DMS53 (cell line): ENCODE measurements around the gene DSCAM.

Experiments
- DNase-seq: peaks from one replicate; lab custom pipeline; 2025; lab: John Stamatoyannopoulos, UW

Gene DSCAM

GRCh38 chr21:40837456-40837855 lies 9.5 kb downstream of the DSCAM start:
- DNase-seq: no peak

DNA sequence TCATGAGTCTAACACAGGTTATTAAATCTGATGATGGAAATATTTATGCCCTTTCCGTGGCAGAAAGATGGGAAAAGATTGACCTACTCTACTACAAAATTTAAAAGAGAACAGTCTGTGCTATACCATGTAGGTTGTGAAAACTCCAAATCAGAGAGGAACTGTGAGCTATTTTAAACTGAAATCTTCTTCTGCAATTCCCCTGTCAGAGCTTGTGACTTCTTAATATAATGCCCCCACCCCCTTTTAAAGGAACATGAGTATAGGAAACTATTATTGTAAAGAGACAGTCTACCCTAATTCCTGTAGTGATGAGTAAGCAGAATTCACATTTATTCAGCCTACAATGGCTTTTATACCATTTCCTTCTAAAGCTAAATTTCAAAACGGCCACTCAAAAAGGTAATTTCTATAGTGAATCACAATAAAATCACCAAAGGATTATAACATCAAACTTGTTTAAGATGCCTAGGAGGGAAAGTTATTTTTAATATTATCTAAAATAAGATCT lies 11.7 kb downstream of the DSCAM start:
- DNase-seq: no peak

GRCh38 chr21:40833184-40833583 lies 13.8 kb downstream of the DSCAM start:
- no peak for DNase-seq

DNA sequence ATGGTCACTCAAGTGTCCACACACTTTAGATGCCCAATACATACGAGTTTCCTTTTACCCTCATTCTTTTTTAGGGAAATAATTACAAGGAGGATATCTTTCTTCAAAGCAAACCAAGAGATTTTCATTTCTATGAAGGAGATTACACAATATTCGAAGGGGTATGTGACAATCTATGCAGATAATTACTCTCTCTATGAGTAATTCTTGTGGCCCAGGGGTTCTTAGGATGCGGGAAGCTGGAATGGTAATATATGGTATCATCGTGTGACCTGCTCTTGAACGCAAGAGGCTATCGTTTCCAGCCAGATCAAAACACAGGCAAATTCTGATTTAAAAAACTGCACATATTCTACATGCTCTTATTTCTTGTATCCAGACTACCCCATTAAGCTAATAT lies 14.6 kb downstream of the DSCAM start:
- DNase-seq: no peak

DNA sequence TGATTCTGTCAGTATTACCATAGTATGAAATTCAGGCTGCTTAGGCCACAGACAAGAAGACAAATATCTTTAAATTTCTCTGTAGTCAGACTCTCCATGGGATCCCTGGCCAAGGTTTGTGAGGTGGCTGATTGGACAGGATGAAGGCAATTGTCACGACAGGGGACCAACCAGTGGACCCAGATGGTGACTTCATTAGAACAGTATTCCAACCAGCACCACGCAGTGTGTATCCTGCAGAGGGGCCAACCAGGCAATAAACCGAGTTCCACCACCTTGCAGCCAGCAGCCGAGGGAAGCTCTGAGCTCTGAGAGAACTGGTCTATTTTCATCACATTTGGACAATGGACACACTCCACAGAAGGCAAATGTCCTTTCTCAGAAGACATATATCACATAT lies 16.1 kb downstream of the DSCAM start:
- no peak for DNase-seq

DNA sequence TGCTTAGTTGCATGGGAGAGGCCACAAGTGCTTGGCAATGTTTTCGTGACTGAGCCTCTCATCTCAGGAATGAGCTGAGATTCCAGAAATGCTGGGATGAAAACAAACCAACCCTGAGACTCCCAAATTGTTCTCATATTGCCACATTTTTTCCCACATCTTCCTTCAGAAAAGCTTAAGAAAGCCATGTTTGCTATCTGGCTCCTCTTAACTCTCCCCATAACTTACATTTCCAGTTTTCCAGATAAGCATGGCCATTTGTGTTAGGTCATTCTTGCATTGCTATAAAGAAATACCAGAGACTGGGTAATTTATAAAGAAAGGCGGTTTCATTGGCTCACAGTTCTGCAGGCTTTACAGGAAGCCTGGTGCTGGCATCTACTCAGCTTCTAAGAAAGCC lies 17.2 kb downstream of the DSCAM start:
- no peak for DNase-seq

DNA sequence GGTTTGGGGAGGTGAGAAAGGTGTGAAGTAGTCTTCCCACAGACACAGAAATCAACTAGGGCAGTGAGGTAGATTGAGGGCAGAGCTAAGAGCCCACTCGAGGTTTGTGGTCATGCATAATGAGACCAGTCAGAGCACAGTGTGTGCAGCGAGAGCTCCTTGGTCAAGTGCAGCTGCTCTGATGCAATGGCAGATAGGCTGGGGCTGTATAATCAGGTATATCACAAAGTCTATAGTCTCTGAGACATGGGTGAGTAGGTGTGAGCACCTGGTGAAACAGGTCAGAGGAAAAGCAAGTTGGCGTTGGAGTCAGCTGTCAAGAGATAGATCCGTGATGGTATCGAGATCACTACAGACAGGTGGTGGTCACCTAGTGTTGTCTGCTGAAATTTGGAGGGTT lies 17.6 kb downstream of the DSCAM start:
- no peak for DNase-seq

DNA sequence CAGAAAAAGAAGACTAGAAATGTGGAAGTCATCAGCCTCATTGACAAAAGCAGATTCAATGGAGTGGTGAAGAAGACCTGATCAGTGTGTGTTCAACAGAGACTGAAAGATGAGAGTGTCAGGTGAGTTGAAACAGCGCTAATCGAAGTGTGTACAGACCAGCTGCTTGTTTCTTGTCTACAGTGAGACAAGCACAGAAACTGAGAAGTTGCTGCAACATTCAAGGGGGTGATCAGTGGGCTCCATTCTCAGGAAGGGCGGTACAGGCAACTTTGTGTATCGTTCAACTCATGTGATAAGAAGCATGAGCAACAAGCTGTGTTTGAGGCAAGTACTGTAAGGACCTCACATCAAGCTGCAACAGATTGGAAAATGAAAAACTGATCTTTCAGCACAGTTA lies 19.4 kb downstream of the DSCAM start:
- no peak for DNase-seq

DNA sequence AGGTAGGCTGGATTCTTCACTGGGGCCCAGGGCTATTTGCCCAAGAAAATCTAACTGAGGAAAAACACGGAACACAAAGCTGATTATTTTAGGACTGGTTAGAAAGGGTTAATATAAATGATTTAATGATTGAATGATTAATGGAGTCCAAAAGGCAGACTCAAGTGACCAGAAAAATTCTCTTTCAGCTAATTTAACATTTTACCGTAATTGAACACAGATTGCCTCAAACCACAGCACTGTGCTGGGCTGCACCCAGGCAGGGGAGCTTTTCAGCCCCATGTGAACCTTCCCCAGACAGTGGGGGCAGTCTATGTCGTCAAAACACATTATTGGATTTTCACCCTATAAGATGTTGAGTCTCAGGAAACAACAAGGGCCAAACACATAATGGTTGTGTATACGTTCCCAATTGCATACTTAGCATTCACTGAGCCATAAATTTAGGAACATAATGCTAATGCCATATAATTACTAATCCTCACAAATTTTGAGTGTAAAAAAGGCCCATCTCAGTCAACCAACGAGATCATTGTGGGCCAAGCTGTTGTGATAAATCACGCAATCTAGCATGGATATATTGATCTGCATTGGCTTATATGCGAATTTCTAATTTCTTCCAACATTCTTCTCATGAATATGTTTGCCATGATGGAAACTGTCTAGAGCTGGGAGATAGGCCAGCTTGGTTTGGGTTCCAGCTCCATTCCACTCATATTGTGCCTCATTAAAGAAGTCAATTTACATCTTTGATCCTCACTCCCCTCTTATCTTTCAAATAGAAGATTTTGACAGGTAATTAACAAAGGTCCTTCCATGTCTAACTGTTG lies 27.7 kb downstream of the DSCAM start:
- DNase-seq: no peak

DNA sequence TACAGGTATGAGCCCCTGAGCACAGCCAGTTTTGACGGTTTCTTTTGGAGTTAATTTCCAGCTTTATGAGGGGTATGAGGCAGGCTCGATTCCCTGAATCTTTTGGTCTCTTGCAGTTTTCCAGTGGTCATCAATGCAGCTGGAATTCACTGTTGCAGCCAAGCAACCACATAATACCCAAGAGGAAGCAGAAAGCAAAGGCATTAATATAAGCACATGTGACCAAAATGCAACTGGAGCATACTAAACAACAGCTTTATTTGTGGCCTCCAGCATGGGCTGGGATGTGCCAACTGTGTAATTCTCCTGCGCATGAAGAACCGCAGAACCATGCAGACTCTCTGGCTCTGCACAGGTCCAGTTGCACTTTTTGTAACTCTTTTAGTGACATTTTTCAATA lies 33.0 kb downstream of the DSCAM start:
- no peak for DNase-seq

- no peak for DNase-seq
Observed at GRCh38 chr21:40809673-40810197, 37.2 kb downstream of the DSCAM start.

DNA sequence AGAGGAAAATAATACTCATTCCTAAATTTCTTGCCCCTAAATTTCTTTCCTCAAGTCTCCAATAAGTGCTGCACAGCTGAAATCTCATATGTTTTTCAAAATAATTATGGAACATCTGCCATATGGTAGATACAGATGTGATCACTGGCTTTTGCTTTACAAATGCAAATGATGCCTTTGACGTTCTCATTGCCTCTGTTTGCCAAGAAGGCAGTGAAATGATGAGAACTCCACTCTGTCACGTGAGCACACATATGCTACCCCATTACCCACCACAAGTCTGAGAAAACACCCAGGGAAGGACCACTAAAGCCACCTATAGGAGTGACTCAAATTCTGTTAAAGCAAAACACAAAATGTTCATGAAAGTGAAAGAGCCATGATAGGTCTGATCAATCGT lies 43.9 kb downstream of the DSCAM start:
- no peak for DNase-seq

DNA sequence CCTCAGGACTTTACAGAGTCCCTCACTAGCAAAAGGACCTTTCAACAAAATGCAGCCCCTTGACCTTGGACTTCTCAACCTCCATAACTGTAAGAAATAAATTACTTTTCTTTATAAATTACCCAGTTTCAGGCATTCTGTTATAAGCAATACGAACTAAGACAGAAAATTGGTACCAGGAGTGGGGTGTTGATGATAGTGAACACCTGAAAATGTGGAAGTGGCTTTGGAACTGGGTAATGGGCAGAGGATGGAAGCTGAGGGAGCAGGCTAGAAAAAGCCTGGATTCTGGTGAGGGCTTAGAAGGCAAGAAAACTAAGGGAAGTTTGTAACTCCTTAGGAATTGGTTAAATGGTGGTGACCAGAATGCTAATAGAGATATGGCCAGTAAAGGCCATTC lies 46.8 kb downstream of the DSCAM start:
- DNase-seq: no peak

- no peak for DNase-seq
Observed at GRCh38 chr21:40797891-40798290, 49.1 kb downstream of the DSCAM start.

DNA sequence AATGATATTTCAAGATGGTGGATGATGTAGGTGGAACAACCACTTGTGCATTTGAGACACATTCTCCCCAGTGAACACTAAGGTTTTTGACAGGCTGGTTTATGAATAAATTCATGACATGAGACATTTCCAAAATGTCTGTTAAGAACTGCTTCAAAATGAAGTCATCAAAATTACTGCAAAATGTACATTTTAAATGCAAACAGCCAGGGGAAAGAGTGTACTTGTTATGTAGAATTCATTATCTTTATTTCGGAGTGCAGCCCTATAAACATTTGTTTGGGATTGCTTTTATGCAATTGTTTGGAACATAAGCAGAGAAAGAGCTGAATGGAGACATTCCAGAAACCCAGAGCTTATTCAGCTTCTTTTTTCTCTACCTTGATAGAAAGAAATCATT lies 49.5 kb downstream of the DSCAM start:
- no peak for DNase-seq

DNA sequence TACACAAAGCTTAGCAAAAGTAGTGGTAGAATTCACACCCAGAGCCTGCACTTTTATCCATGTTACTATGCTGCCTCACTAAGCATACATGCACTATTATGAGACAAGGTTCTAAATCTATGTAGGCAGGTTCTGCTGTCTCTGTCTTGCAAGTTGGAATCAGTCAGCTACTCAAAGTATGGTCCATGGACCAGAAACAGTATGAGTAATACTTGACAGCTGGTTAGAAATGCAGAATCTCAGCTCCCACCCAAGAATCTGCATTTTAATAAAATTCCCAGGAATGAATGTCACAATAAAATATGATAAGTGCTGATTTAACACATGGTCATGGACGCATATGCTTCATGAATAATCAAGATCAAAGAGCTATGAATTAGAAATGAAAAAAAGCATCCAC lies 50.5 kb downstream of the DSCAM start:
- no peak for DNase-seq

- no peak for DNase-seq
Observed at GRCh38 chr21:40795313-40795712, 51.6 kb downstream of the DSCAM start.

DNA sequence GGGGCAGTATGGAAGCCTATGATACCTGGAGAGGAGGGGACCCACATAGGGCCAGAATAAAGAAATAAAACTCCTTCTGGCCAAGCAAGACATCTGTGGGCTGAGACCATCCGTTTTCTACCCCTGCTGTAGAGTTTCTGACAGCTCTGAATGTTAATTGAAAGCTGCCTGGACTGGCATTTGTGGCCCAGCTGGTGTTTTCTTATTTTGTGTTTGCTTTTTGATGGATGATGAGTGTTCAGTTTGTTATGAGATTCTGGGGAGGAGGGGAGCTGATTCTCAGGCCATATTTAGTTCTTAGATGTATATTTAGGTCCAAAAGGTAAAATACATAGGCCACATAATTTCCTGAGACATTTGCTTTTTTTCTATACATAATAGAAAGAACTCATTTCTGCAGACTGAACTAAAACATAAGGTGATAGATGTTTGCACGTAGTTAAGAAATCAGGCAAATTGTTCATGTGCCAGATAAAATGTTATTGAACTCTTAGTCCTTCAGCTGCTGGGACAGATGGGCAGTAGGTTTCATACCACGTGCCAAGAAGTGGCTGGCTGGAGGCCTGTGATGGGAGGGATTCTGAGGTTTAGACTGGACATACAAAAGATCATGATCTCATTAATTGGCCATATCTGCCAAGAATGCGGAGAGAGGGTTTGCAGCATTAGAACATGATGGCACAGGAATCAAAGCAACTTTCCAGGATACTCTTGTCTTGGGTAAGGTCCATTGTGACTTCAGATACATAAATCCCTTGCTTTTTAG lies 54.1 kb downstream of the DSCAM start:
- no peak for DNase-seq

GRCh38 chr21:40788635-40789034 lies 58.3 kb downstream of the DSCAM start:
- no peak for DNase-seq

DNA sequence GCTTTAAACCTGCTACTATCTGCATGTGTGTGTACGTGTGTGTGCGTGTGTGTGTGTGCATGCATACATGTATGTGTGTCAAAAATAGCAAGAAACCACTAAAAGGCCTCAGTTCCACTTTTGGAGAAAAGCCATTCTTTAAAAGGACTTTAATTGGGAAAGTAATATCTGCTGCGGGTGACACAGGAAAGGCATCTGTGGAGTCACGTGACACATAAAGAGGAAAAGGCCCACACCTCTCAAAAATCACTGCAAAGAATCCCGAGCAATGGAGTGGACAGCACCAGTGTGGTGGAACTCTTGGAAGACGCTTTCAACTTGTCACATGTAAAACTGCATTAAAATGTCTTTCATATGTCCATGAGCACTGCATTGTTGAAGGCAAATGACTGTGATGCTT lies 63.6 kb downstream of the DSCAM start:
- DNase-seq: no peak

DNA sequence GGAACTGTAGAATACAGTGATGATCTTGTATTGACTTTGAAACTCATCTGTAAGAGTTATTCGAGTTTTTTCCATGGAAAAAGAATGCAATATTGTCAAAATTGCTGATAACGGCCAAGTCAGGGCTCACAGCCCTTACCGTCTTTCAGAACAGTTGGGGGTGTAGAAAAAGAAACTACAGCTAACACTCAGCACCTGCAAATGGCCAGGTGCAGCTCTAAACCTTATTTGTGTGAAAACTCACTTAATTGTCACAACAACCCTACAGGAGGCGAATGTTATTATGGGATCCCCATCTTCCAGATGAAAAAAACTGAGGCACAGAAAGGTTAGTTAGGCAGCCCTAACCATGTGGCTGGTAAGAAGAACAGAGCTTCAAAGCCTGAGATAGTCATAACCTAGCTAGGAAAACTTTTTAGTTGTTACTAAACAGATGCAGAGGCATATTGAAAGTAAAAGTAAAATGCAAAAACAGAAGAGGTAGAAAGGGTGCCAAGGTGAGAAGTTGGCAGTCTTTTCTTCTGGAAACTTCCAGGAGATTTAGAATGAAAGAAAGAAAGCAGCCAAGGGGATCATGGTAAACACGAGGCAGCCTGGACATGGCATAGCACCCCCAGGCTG lies 76.4 kb downstream of the DSCAM start:
- DNase-seq: no peak

DNA sequence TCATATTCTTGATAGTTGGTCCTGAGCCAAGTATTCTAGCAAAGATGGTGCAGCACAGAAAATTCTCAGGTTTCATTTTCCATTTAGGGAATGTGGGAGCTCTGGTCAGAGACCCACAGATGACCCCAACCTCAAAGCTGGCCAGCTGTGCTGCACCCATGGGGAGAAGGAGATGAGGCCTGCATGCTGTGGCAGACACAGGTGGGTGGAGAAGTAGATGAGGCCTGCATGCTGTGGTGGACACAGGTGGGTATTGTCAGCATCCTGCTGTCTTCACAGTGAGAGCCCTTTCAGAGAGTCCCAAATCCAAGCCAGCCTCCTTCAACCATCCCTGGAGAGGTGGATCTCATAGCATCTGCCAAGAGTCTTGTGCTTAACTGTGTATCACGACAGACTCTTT lies 77.7 kb downstream of the DSCAM start:
- DNase-seq: no peak

DNA sequence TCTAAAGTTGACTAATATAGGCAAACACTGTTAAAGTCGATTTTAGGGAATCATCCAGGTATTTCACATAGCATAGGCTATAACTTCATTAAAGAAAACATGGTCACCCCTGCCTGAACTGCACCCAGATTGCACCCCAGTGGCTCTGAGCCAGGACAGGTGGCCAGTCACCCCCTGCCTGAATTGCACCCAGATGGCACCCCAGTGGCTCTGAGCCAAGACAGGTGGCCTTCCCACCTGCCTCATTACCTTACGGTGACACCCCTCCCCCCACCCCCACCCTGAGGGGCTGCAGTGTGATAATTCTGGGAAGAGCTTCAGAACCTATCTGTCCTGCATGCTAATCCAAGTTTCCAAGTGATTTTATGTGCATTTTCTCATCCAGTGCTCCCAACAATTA lies 78.9 kb downstream of the DSCAM start:
- DNase-seq: no peak
